GM23338 (cell line): ENCODE measurements around the gene PPP6R2.

ENCODE experiments used
- EZH2 ChIP-seq: fragments of 200-600 bp; sonication (generic); IDR thresholded peaks from one replicate; pipeline ENCODE4 v1.8.0; 2017; ENCODE audit warnings: antibody characterized with exemption, mild to moderate bottlenecking, low read depth; ENCODE audit not compliant: unreplicated experiment
- JUNB ChIP-seq: IDR thresholded peaks from one replicate; pipeline ENCODE4 v1.6.1; 2016; ENCODE audit warnings: antibody characterized with exemption; ENCODE audit not compliant: unreplicated experiment
- POLR2AphosphoS5 ChIP-seq: IDR thresholded peaks from 2 replicates; pipeline ENCODE4 v1.6.1; 2016; ENCODE audit warnings: antibody characterized with exemption, low read depth
- TF ChIP-seq, protein P1 (sequence below), 2 experiments: fragments of 200-600 bp in 1 of 2; sonication (generic) in 1 of 2; conservative IDR thresholded peaks; 2 replicates each; pipeline versions ENCODE4 v1.5.1 to v1.6.1; 2016 to 2017; ENCODE audit warnings: antibody characterized with exemption in 2 of 2, low read depth in 2 of 2, mild to moderate bottlenecking in 2 of 2, moderate library complexity in 1 of 2
- TF ChIP-seq, protein P2 (sequence below): IDR thresholded peaks from one replicate; pipeline ENCODE4 v1.6.1; 2018; ENCODE audit warnings: antibody characterized with exemption; ENCODE audit not compliant: unreplicated experiment

DNA sequence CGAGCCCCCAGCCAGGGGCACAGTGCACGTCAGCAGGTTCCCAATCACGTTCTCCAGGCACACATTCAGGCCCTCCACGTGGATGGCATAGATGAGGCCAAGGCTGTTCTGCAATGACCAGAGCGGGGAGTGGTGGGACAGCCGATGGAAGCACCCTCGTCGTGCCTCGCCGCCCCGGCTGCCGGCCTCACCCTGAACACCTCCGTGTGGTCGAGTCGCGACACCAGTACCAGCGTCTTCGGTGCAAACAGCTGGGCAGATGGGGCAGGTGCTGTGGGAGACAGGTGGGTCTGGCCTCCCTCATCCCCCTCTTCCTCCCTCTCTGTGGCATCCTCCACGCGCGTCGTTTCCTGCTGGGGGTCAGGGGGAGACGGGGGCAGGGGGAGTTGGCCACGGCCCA, 124.2 kb downstream of the PPP6R2 start:
- TF ChIP-seq, protein P1, sequence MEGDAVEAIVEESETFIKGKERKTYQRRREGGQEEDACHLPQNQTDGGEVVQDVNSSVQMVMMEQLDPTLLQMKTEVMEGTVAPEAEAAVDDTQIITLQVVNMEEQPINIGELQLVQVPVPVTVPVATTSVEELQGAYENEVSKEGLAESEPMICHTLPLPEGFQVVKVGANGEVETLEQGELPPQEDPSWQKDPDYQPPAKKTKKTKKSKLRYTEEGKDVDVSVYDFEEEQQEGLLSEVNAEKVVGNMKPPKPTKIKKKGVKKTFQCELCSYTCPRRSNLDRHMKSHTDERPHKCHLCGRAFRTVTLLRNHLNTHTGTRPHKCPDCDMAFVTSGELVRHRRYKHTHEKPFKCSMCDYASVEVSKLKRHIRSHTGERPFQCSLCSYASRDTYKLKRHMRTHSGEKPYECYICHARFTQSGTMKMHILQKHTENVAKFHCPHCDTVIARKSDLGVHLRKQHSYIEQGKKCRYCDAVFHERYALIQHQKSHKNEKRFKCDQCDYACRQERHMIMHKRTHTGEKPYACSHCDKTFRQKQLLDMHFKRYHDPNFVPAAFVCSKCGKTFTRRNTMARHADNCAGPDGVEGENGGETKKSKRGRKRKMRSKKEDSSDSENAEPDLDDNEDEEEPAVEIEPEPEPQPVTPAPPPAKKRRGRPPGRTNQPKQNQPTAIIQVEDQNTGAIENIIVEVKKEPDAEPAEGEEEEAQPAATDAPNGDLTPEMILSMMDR (conservative IDR thresholded peaks at IDR 0.05; ENCODE audit: low read depth in 2 of 2): no peak
- TF ChIP-seq EZH2 (no peak), JUNB (no peak), POLR2AphosphoS5 (no peak)
- TF ChIP-seq, protein P2, sequence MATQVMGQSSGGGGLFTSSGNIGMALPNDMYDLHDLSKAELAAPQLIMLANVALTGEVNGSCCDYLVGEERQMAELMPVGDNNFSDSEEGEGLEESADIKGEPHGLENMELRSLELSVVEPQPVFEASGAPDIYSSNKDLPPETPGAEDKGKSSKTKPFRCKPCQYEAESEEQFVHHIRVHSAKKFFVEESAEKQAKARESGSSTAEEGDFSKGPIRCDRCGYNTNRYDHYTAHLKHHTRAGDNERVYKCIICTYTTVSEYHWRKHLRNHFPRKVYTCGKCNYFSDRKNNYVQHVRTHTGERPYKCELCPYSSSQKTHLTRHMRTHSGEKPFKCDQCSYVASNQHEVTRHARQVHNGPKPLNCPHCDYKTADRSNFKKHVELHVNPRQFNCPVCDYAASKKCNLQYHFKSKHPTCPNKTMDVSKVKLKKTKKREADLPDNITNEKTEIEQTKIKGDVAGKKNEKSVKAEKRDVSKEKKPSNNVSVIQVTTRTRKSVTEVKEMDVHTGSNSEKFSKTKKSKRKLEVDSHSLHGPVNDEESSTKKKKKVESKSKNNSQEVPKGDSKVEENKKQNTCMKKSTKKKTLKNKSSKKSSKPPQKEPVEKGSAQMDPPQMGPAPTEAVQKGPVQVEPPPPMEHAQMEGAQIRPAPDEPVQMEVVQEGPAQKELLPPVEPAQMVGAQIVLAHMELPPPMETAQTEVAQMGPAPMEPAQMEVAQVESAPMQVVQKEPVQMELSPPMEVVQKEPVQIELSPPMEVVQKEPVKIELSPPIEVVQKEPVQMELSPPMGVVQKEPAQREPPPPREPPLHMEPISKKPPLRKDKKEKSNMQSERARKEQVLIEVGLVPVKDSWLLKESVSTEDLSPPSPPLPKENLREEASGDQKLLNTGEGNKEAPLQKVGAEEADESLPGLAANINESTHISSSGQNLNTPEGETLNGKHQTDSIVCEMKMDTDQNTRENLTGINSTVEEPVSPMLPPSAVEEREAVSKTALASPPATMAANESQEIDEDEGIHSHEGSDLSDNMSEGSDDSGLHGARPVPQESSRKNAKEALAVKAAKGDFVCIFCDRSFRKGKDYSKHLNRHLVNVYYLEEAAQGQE: no peak
